GM23338 (cell line): Measurements from ENCODE around the gene HSPG2. TPM values are rescaled to one million over a fixed set of nuclear protein-coding genes. Genes with fewer than 3 reads are reported as not detected.

Experiments used
- CREB1 ChIP-seq: fragments of 250-450 bp; sonication (Bioruptor Pico); IDR thresholded peaks from 2 replicates; pipeline ENCODE4 v1.5.0; 2020; ENCODE audit warnings: low read depth, mild to moderate bottlenecking, moderate library complexity
- CTCF ChIP-seq, 2 experiments: fragments of 200-600 bp in 1 of 2; sonication (generic) in 1 of 2; conservative IDR thresholded peaks; 2 replicates each; pipeline versions ENCODE4 v1.5.1 to v1.6.1; 2016 to 2017; ENCODE audit warnings: antibody characterized with exemption in 2 of 2, low read depth in 2 of 2, mild to moderate bottlenecking in 2 of 2, moderate library complexity in 1 of 2
- EZH2 ChIP-seq: fragments of 200-600 bp; sonication (generic); IDR thresholded peaks from one replicate; pipeline ENCODE4 v1.8.0; 2017; ENCODE audit warnings: antibody characterized with exemption, mild to moderate bottlenecking, low read depth; ENCODE audit not compliant: unreplicated experiment
- EZH2phosphoT487 ChIP-seq: fragments of 200-600 bp; sonication (generic); IDR thresholded peaks from one replicate; pipeline ENCODE4 v1.8.1; 2018; ENCODE audit warnings: antibody characterized with exemption; ENCODE audit not compliant: unreplicated experiment
- JUNB ChIP-seq: IDR thresholded peaks from one replicate; pipeline ENCODE4 v1.6.1; 2016; ENCODE audit warnings: antibody characterized with exemption; ENCODE audit not compliant: unreplicated experiment
- ZNF114 ChIP-seq: fragments of 250-450 bp; sonication (Bioruptor Pico); IDR thresholded peaks from 2 replicates; pipeline ENCODE4 v1.5.0; 2020; ENCODE audit warnings: mild to moderate bottlenecking, moderate library complexity
- ZNF331 ChIP-seq: fragments of 250-450 bp; sonication (Bioruptor Pico); IDR thresholded peaks from 2 replicates; pipeline ENCODE4 v1.5.0; 2020; ENCODE audit warnings: low read depth, mild to moderate bottlenecking, moderate library complexity
- ZNF462 ChIP-seq: fragments of 250-450 bp; sonication (Bioruptor Pico); IDR thresholded peaks from 2 replicates; pipeline ENCODE4 v1.5.0; 2020; ENCODE audit warnings: mild to moderate bottlenecking, moderate library complexity
- polyA plus RNA-seq: library from polyadenylated mRNA; unstranded; fragments of >200 nt; fragmentation: Nextera tagmentation; extraction: Ambion mirVana; gene quantifications from 2 replicates; pipeline ENCODE4 v1.2.1, GENCODE V29; 2016
- total RNA-seq: library from RNA; depleted of rRNA; stranded (reverse); fragments of >200 nt; shearing (Covaris generic); gene quantifications from 2 replicates; pipeline ENCODE4 v1.2.3, GENCODE V29; 2014

The HSPG2 gene
- total and polyA plus RNA-seq, 2 experiments from 2014 or later, result 14.9 to 70.8 TPM

- TF ChIP-seq ZNF462 (no peak), ZNF331 (CRISPR knock-in tag) (no peak), EZH2 (no peak), ZNF114 (CRISPR knock-in tag) (no peak), CREB1 (CRISPR knock-in tag) (no peak), JUNB (no peak), CTCF (conservative IDR thresholded peaks at IDR 0.05; ENCODE audit: low read depth in 2 of 2) (no peak), EZH2phosphoT487 (no peak)
Observed at GRCh38 chr1:21887216-21887736, 49.8 kb downstream of the HSPG2 start (continued).
